Right lung (tissue), 5 donors: Measurements from ENCODE around the gene RNF215. TPM values are rescaled to one million over a fixed set of nuclear protein-coding genes. Genes with fewer than 3 reads are reported as not detected.
"Not testable (repeated sequence)": the region's sequence is repeated elsewhere in the genome, so short reads cannot be mapped to it uniquely, and the experiment has no call there.

Source experiments
- DNase-seq, 2 donors: peaks; one replicate each; pipeline ENCODE4 v3.0.0-alpha.2; 2013
- polyA plus RNA-seq, 5 donors: library from polyadenylated mRNA; unstranded; fragments of 120-200 nt; gene quantifications; one replicate each; pipeline versions ENCODE4 v1.2.1 to v1.2.3, GENCODE V29; 2013; ENCODE audit warnings: inconsistent platforms in 1 of 5, low replicate concordance in 1 of 5; ENCODE audit not compliant: insufficient read length in 5 of 5, insufficient read depth in 1 of 5

RNF215 gene
- polyA plus RNA-seq, 5 donors = 18.3 to 27.8 (median 22.7) TPM

- no peak for DNase-seq
Measured at GRCh38 chr22:30370641-30371230, 16.5 kb downstream of the RNF215 start.

GRCh38 chr22:30368420-30368819 lies 18.8 kb downstream of the RNF215 start:
- no peak for DNase-seq

GRCh38 chr22:30365891-30366290 lies 21.3 kb downstream of the RNF215 start:
- DNase-seq = no peak

- DNase-seq = no peak
Measured at GRCh38 chr22:30362651-30363281, 24.4 kb downstream of the RNF215 start.

GRCh38 chr22:30361916-30362650 lies 25.1 kb downstream of the RNF215 start:
- no peak for DNase-seq

GRCh38 chr22:30358541-30358940 lies 28.7 kb downstream of the RNF215 start:
- no peak for DNase-seq

GRCh38 chr22:30357650-30358215 lies 29.5 kb downstream of the RNF215 start:
- no peak for DNase-seq

GRCh38 chr22:30357236-30357570 lies 30.0 kb downstream of the RNF215 start:
- DNase-seq = no peak

- DNase-seq = peak; percentile 93 to 94
Measured at GRCh38 chr22:30356449-30357235, 30.6 kb downstream of the RNF215 start, which contains the start of the genes CCDC157 and SF3A1. TSS of gene CCDC157 (plus strand) at chr22:30357007. CDS start at chr22:30366001, 8,994 bp downstream. TSS of gene SF3A1 (minus strand) at chr22:30356894. CDS start at chr22:30356792, 102 bp downstream.

- no peak for DNase-seq
Measured at GRCh38 chr22:30354644-30355043, 32.6 kb downstream of the RNF215 start.

- no peak for DNase-seq
Measured at GRCh38 chr22:30351226-30351625, 36.0 kb downstream of the RNF215 start.

- peak; percentile 73 to 79 for DNase-seq
Measured at GRCh38 chr22:30348809-30349208, 38.4 kb downstream of the RNF215 start.

- DNase-seq = no peak
Measured at GRCh38 chr22:30348404-30348803, 38.8 kb downstream of the RNF215 start.

GRCh38 chr22:30347255-30347892 lies 39.8 kb downstream of the RNF215 start:
- DNase-seq = no peak

GRCh38 chr22:30344447-30345200 lies 42.6 kb downstream of the RNF215 start:
- DNase-seq = no peak

GRCh38 chr22:30340911-30341685 lies 46.1 kb downstream of the RNF215 start:
- DNase-seq = no peak

- DNase-seq = no peak
Measured at GRCh38 chr22:30338802-30339201, 48.4 kb downstream of the RNF215 start.

- not testable (repeated sequence) for DNase-seq
Measured at GRCh38 chr22:30338341-30338740, 48.9 kb downstream of the RNF215 start.

- no peak for DNase-seq
Measured at GRCh38 chr22:30337461-30337778, 49.8 kb downstream of the RNF215 start.
